ENCODE data around the gene GALK1. TPM values are rescaled to one million over a fixed set of nuclear protein-coding genes. Genes with fewer than 3 reads are reported as not detected.

Gene GALK1
- total RNA-seq, 4 donors from 2014 or later = 15.9 to 51.5 (median 28.5) TPM

GRCh38 chr17:75751676-75752404, 13.2 kb downstream of the GALK1 start:
- no peak for DNase-seq (ENCODE audit: low spot score)
- no peak for ATAC-seq (ENCODE audit: low FRiP score)

GRCh38 chr17:75750661-75751423, 14.2 kb downstream of the GALK1 start:
- no peak for TF ChIP-seq CTCF (IDR thresholded peaks at IDR 0.05)
- ATAC-seq (ENCODE audit: low FRiP score) (no peak), DNase-seq (ENCODE audit: low spot score) (no peak)

More at GRCh38 chr17:75751676-75752404, 13.2 kb downstream of the GALK1 start:
- no peak for TF ChIP-seq CTCF (IDR thresholded peaks at IDR 0.05)

- DNase-seq (ENCODE audit: low spot score) (peak; percentile 98), ATAC-seq (ENCODE audit: low FRiP score) (peak; percentile 61)
- TF ChIP-seq CTCF (IDR thresholded peaks at IDR 0.05) = peak in 2 of 3 donors; percentile 75 to 85
Observed at GRCh38 chr17:75749545-75750389, 15.2 kb downstream of the GALK1 start.

- ATAC-seq (ENCODE audit: low FRiP score) (no peak), DNase-seq (ENCODE audit: low spot score) (no peak)
- no peak for TF ChIP-seq CTCF (IDR thresholded peaks at IDR 0.05)
Observed at GRCh38 chr17:75748706-75749105, 16.3 kb downstream of the GALK1 start.

- ATAC-seq (ENCODE audit: low FRiP score) = no peak
- no peak for DNase-seq (ENCODE audit: low spot score)
- TF ChIP-seq CTCF (IDR thresholded peaks at IDR 0.05) = no peak
Observed at GRCh38 chr17:75743625-75744206, 21.3 kb downstream of the GALK1 start.

- DNase-seq (ENCODE audit: low spot score) (no peak), ATAC-seq (ENCODE audit: low FRiP score) (no peak)
- TF ChIP-seq CTCF (IDR thresholded peaks at IDR 0.05) = no peak
Observed at GRCh38 chr17:75742337-75742736, 22.7 kb downstream of the GALK1 start.
